GM18508 (cell line): ENCODE data around the gene CHSY1.
"Not testable (repeated sequence)": the region's sequence is repeated elsewhere in the genome, so short reads cannot be mapped to it uniquely, and the experiment has no call there.

ENCODE experiments used
- ATAC-seq: cut with Tn5 transposase; IDR thresholded peaks from one replicate; pipeline ENCODE4 v1.9.1; 2021; ENCODE audit warnings: moderate number of reproducible peaks; ENCODE audit not compliant: insufficient read depth, unreplicated experiment

The CHSY1 gene

DNA sequence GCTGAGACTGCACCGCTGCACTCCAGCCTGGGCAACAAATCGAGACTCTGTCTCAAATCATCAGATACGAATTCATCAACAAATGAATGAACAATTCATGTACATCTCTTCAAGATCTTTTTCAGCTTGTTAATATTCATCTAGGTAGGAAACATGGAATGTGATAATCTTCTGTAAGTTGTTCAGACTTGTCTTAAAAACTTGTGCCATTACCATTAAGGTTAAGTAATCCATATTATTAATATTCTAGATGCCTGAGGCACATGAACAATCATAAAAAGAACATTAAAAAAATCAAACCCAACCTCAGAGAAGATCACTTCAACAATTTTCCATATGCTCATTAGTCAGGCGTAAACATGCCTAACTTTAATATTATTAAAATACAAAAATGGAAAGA is 36.2 kb downstream of the CHSY1 start:
- no peak for ATAC-seq

DNA sequence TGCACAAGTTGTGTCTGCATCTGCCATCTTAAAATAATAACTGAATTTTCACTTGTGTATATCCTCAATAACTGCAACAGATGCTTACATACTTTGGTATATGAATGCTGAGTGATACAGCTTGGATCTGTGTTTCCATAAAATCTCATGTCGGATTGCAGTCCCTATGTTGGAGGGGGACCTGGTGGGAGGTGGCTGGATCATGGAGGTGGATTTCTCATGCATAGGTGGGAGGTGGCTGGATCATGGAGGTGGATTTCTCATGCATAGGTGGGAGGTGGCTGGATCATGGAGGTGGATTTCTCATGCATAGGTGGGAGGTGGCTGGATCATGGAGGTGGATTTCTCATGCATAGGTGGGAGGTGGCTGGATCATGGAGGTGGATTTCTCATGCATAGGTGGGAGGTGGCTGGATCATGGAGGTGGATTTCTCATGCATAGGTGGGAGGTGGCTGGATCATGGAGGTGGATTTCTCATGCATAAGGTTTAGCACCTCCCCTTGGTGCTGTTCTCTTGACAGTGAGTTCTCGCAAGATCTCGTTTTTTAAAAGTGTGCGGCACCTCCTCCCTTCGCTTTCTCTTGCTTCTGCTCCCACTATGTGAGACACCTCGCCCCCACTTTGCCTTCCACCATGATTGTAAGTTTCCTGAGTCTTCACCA is 37.3 kb downstream of the CHSY1 start:
- ATAC-seq: not testable (repeated sequence)

DNA sequence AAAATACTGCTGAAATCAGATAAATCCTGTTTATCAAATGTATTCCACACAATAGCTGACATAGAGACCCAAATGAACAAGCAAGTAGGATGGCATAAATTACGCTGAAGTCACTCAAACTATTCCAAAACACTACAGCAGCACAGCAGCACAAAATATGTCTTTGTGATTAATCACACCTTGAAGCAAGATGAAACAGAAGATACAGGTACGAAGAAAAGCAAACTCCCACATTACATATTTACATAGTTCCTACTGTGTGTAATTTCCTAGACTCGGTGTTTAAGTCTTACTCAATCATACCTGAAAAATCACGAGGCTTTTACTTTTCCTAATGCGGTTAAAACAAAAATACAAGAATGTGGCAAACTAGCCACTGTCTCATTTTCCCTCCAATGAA is 38.3 kb downstream of the CHSY1 start:
- ATAC-seq: no peak

DNA sequence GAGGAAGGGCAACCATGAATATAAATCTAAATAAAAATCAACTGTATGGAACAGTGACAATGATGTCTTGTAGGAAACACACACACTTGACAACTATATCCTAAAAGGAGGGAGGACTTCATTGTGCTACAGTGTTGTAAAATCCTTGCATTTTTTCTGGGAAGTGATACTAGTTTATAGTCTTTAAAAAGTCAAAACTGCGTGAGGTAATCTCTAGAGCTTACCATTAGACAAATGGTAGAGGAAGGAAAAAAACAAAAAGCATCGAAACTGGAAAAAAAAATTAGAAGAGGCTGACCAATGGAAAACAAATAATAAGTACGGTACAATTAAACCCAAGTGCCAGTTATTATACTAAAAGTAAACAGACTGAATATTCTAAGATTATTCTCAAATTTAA is 38.7 kb downstream of the CHSY1 start:
- no peak for ATAC-seq

DNA sequence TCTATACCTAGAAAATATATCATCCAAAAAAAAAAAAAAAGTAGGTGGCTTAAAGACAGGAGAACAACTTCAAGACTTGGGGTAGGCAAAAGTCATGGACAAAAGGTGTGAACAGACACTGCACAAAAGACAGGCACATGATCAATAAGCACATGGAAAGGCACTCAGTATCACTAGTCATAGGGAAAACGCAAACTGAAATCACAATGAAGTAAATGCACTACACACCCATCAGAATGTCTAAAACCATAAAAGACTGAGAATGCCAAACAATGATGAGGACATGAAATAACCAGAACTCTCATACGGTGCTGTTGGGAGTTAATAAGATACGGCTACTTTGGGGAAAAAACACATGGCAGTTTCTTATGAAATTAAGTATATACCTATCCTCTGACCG is 40.0 kb downstream of the CHSY1 start:
- ATAC-seq: no peak

DNA sequence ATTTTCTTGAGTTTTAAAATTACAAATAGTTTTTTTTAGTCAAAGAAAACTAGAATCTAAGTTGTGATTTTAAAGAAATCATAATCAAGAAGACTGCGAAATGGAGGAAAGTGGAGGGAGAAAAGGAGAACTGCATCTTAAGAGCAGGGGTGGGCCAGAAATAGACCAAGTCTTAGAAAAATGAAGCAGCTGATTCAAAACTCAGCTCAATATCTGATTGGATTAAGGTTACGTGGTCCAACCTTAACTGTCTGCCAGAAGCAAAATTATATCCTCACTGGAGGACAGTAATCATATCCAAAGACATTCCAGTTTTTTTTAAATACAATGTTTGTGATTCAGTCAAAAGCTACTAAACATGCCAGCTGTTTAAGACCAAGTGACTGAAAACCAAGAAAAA is 41.4 kb downstream of the CHSY1 start:
- ATAC-seq: no peak

DNA sequence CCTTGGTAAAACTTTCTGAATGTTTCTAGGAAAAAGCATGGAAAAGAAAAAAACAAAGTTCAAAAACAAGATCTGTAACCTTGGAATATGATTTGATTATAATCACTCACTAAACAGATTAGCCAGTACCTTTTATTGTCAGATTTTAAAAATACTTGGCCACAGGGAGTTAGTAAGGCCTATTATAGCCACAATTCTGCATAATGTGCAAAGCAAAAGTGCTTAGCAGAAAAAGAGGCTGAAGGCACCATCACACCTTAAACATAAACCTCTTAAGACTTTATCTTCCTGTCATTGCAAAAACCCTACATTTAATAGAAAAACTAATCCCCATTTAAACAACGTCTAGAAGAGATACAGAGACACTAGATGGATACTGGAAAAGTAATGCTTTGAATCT is 41.8 kb downstream of the CHSY1 start:
- ATAC-seq: no peak

DNA sequence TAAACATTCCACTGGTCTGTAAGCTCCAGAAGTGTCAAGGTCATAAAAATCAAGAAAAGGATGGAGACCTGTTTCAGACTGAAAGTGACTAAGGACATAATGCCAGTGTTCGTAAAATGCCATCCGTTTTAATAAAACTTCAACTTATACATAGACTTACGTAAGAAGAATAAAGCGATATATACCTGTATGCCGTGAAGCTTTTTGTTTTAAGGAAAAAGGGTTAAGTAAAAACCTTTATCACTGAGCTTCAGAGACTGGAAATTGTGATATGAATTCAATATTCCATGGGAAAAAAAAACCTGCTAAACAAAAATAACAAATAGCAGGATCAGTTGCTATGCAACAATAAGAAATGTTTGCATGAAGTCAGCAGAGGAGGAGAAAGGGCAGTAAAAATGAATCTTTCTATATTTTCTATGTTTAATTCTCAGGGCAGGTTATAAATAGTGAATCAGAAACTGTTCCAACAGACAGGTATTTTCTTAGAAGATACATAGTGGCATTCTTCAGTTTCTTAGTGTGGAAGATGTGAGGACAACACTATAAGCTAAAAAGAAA is 42.5 kb downstream of the CHSY1 start:
- ATAC-seq: no peak

DNA sequence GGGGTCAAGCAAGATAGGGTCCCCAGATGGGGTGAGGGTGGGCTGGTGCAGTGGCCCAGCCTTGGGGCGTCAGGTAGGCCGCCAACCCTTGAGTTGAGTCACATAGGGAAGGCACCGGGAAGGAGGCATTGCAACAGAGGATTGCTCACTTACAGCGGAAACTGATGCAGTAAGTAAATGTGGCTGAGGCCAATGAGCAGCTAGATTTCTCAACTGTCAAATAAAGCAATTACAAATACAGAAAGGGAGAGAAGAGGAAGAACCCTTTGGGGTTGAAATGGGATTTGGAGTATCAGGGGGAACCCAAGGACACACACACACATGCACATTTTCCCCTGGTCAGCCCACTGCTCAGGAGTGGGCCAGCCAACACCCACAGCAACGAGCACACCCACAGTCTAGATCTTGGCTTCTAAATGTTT is 44.0 kb downstream of the CHSY1 start:
- no peak for ATAC-seq

DNA sequence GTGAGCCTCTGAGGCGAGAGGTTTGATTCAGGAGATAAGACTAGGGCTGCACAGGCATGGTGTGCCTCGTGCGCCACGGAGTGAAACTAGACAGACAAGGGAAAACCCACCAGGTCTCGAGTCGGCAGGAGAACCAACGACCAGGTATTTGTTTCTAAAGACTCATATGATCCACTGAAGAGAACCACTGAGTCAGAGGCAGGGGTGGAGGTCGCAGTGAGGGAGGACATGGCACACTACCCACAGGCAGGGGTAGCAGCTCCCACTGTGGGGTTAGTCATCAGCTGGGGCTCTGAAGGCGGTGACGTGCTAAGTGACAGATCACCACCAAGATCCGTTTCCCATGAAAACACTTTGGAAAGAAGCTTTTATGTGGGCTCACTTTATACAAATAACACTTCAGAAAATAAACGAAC is 45.7 kb downstream of the CHSY1 start:
- no peak for ATAC-seq

DNA sequence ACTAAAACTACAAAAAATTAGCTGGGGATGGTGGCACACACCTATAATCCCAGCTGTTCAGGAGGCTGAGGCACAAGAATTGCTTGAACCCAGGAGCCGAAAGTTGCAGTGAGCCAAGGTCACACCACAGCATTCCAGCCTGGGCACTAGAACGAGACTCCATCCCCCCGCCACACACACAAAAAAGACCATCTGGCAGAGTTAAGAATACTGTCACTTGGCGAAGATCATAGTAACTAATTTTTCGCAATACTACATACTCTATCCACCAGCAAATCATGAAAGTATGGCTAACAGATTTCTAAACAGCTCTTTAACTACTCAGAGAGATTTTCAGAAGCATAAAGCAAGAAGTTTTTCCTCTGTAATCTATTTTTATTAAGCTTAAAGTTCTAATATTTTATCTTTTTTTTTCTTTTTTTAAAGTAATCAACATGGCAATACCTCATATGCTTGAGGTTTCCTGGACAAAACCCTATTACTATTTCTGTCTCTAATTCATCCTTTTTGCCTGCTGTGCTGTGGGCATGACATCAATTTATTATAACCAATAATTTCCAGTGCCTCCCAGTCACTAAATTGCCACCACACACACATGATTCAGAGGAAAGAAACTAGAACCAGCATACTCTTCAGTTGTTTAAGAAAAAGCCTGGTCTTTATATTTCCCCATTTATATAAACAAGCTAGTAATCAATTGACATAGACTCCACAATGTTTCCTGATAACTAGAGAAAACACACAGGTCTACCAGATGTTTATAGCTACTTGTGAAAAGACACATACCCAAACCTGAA is 46.9 kb downstream of the CHSY1 start:
- no peak for ATAC-seq

DNA sequence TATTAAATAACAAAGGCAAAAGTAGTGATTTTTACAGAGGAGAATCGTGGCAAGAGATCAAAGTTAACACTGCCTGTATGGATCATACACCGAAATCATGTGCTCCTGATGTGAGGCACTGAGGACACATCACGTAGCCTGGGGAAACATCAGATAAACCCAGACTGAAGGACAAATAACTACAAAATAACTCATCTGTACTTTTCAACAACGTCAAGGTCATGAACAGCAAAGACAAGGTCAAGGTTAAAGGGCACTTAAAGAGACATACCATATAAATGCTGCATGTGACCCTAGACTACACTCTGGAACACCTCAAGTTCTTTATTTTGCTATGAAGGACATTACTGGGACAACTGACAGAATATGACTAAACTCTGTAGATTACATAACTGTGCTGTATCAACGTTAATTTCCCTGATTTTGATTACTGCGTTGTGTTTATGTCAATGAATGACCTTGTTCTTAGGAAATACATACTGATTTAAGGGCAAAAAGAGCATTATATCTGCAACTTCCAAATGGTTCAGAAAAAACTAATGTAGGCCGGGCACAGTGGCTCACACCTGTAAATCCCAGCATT is 48.1 kb downstream of the CHSY1 start:
- ATAC-seq: no peak

DNA sequence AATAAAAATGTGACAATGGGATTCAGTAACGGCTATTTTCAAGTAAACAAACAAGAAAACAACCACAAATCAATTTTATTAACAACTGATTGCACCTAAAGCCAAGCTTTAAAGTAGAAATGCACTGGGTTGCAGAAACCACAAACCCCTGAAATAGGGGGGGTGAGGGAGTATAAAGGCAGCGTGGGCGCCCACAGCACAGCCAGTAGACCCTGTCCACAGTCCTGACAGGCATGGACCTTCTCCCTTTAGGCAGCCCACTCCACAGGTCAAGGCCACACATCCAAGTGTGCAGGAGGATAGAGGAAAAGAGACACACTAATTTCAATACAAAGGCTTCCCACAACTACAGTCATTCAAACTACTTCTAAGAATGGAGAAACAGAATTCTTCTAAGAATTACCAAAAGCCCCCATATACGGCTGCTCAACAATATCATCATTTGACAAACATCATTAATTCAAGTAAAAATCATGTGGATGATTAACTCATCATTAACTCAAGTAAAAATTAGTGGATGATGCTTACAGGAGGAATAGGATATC is 48.7 kb downstream of the CHSY1 start:
- ATAC-seq: no peak

DNA sequence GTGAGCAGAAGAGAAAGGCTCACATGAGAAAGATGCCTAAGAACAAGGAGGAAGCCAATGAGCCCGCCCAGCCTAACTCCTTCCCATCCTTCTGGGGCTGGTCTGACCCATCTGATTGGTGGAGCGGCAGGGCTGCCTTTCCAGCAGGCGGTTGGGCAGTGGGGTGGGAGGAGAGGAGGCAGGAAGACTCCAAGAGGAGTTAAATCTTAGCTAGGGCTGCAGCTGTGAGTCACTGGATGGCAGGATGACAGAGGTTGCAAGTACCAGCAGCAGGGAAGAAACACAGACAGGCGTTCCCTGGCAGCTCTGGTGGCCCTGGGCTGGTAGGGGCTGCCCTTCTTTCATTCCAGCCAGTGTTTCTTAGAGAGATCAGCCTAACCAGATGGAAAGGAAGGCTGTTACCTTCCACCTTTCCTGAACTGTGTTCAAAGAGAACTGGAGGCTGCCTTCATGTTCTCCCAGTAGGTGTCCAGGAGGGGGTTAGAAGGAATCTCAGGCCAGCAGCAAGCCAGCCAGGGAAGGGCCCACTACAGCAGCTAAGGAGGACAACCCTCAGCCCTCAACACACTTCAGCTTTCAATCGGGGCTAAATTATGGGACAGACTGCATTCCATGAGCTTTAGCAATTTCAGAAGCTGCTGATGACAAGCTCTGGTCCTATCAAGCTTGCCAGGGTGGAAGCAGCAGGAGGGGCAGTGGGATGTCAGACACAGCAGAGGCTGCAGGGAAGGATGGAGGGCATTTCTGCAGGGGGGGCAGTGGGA is 50.3 kb downstream of the CHSY1 start:
- ATAC-seq: no peak

DNA sequence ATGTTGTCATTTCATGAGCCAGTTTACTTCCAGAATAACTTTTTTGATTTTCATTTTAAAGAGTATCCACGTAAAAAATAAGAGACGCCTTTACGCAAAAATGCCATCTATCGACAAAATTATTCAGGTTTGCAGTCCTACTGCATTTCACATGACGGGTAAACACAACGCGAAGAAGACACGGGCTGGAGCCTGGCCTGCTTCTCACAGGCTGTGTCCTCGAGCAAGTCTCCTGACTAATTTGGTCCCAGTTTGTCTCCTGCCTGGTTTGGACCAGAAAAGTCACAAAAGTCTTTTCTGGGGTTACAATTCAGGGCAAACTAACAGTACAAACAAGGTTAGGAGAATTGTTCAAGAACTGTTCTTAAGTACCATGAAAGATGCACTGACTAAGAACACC is 51.7 kb downstream of the CHSY1 start:
- no peak for ATAC-seq

DNA sequence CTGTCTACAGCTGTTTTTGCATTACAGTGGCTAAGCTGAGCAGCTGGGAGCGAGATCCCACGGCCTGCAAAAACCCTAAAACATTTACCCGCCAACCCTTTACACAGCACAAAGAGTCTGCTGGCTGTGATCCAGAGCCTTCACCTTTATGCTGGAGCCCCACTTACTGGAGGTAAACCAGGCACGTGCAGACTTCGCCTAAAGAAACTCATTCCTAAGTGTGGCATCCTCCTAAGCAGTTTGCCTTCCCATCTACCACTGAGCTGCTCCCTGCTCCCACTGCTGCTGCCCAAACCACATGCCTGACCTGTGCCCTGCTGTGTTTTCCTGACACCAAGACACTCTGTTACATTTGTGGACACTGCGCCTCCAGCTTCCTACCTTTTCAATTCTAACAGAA is 53.0 kb downstream of the CHSY1 start:
- no peak for ATAC-seq

DNA sequence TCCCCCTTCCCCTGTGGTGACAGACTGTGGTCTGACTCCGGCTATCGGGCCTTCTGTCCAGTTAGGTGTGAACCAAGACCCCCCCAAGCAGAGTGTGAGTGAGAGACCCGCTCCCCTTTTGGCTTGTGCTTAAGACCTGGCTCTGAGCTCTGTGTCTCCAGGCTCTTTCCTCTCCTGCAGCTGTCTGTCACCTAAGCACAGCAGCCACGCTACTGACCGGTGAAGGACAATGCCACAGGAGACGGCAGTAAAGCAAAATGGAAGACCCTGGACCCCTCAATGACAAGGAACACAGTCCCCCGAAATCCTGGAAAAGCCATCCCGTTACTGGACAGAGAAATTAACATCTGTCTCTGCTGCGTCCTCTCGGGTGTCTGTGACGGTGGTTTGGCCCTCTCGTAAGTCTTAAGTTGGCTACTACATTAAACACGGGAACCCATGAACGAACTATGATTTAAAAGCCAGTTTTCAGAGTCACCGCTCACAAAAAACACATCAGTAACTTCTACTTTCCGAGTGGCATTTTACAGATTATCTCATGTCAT is 53.7 kb downstream of the CHSY1 start:
- no peak for ATAC-seq

DNA sequence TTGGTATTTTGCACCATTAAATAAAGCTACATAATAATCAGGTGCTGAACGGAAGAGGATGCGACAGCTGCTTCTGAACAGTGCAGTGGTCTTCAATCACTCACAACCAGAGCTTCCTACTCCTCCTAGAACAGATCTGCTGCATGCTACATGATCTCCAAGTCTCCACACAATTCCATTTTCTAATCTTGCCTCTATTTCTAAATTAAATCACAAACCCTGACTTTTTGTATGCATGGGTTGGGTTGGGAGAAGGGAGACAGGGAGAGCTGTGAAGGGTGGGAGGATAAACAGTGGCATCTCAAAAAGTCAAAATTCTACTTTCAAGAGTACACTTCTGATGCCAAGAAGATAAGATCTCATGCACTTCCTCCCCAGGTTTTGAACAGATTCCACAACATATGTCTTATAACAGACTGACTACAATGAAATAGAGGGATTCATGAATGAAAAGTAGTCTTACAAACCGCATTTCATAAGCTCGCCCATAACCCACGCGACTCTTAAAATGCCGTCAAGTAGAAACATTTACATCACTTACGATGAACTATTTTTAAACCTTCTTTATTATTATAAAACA is 57.2 kb downstream of the CHSY1 start:
- no peak for ATAC-seq

DNA sequence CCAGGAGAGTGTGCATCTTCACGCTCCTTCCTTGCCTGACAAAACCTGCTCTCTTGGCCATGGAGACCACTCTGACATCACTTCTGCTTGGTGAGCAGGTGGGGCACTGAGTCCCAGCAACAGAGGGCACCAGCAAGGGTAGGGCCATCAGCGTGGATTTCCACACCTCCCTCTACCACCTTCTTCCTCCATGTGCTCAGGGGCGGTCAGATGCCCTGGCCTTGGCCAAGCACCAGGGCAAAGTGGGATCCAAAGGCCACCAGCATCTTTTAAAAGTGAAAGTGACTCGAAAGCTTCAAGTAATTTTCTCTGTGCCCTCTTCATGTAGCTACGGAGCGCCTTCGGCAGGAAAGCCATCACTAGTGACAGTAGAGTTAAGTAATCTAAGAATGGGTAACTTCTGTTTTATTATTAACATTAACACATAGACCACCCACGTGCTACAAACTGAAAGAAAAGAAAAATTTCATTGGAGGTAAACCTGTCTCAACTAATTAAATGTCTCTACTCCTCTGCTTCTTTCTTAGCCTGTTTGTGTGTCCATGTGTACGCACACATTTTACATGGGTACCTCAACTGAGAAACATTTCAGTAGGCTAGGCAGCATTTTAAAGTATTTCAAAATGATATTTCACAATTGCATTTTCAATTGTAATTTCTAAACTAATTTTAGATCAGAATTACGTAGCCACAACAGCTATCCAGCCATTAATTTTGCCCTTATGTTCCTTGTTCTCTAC is 57.9 kb downstream of the CHSY1 start:
- ATAC-seq: no peak
